ENCODE results near the gene TH.

DNA sequence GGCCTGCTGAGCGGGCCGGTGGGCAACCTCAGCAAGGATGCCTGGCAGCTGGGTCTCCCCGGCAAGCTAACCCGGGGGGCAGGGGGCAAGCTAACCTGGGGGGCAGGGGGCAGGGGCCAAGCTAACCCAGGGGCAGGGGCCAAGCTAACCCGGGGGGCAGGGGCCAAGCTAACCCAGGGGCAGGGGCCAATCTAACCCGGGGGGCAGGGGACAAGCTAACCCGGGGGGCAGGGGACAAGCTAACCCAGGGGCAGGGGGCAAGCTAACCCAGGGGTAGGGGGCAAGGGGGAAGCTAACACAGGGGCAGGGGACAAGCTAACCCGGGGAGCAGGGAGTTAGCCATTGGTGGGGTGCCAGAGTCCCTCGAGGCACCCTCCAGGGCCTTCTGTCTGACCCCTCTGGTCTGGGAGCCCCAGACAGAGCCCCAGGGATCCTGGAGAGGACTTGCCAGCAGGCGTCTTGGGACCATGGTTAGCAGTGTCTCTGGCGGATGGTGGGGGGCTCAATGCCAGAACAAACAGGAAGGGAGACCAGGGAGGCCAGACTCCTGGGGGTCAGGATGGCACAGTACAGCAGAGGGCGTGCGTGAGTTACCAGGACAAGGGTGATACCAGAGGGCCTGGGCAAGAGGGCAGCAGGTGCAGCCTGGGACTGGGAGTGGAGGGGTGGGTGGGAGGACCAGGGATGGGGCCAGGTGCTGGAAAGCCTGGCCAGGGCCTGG, 48.5 kb downstream of the TH start:
- TF ChIP-seq EZH2phosphoT487 (IDR thresholded peaks at IDR 0.05): no peak
- TF ChIP-seq, protein P1, sequence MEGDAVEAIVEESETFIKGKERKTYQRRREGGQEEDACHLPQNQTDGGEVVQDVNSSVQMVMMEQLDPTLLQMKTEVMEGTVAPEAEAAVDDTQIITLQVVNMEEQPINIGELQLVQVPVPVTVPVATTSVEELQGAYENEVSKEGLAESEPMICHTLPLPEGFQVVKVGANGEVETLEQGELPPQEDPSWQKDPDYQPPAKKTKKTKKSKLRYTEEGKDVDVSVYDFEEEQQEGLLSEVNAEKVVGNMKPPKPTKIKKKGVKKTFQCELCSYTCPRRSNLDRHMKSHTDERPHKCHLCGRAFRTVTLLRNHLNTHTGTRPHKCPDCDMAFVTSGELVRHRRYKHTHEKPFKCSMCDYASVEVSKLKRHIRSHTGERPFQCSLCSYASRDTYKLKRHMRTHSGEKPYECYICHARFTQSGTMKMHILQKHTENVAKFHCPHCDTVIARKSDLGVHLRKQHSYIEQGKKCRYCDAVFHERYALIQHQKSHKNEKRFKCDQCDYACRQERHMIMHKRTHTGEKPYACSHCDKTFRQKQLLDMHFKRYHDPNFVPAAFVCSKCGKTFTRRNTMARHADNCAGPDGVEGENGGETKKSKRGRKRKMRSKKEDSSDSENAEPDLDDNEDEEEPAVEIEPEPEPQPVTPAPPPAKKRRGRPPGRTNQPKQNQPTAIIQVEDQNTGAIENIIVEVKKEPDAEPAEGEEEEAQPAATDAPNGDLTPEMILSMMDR (IDR thresholded peaks at IDR 0.05): no peak

Data from neural progenitor cell (in vitro differentiated cells).